Glutamatergic neuron (in vitro differentiated cells): Measurements from ENCODE around the gene REM2. TPM values are rescaled to one million over a fixed set of nuclear protein-coding genes. Genes with fewer than 3 reads are reported as not detected.
"Not testable (repeated sequence)": the region's sequence is repeated elsewhere in the genome, so short reads cannot be mapped to it uniquely, and the experiment has no call there.

ENCODE experiments used
- DNase-seq: peaks from one replicate; pipeline ENCODE4 v3.0.0; 2022
- H3K27ac Mint-ChIP-seq: one replicate; pipeline ENCODE4 v1.8.0; 2020; ENCODE audit warnings: mild to moderate bottlenecking, mixed read lengths, inconsistent platforms; ENCODE audit not compliant: unreplicated experiment
- H3K27me3 Mint-ChIP-seq: one replicate; pipeline ENCODE4 v1.8.0; 2020; ENCODE audit warnings: mild to moderate bottlenecking, moderate library complexity, mixed read lengths, inconsistent platforms; ENCODE audit not compliant: unreplicated experiment
- H3K36me3 Mint-ChIP-seq: one replicate; pipeline ENCODE4 v1.8.0; 2020; ENCODE audit warnings: mild to moderate bottlenecking, mixed read lengths, inconsistent platforms; ENCODE audit not compliant: unreplicated experiment
- H3K4me1 Mint-ChIP-seq: one replicate; pipeline ENCODE4 v1.8.0; 2020; ENCODE audit warnings: mild to moderate bottlenecking, low read depth, mixed read lengths, inconsistent platforms; ENCODE audit not compliant: unreplicated experiment
- H3K4me3 Mint-ChIP-seq: one replicate; pipeline ENCODE4 v1.8.0; 2020; ENCODE audit warnings: mild to moderate bottlenecking, mixed read lengths, inconsistent platforms; ENCODE audit not compliant: unreplicated experiment
- H3K9me3 Mint-ChIP-seq: one replicate; pipeline ENCODE4 v1.8.0; 2020; ENCODE audit warnings: mild to moderate bottlenecking, moderate library complexity, mixed read lengths, inconsistent platforms; ENCODE audit not compliant: unreplicated experiment
- CTCF ChIP-seq: fragments of 200-600 bp; sonication (generic); IDR thresholded peaks from one replicate; pipeline ENCODE4 v1.5.0; 2021; ENCODE audit not compliant: partially characterized antibody, unreplicated experiment
- total RNA-seq: library from RNA; stranded (reverse); fragmentation: NEBNext Ultra II Directional; extraction: Animal tissue kit (Norgen Biotek cat#: 25700); gene quantifications from one replicate; pipeline ENCODE4 v1.2.1, GENCODE V29; 2021; ENCODE audit not compliant: unreplicated experiment

The REM2 gene
- total RNA-seq, 1 donor from 2014 or later = 73.2 TPM

GRCh38 chr14:22906073-22906472, 23.1 kb downstream of the REM2 start:
- peaks cover 5% of the 10 kb centered on the region for H3K27me3 Mint-ChIP-seq
- no peak overlapping the region for H3K27ac Mint-ChIP-seq
- no peak overlapping the region for H3K4me3 Mint-ChIP-seq
- no peaks in the 10 kb centered on the region for H3K36me3 Mint-ChIP-seq
- H3K4me1 Mint-ChIP-seq = peaks cover 7% of the 10 kb centered on the region
- TF ChIP-seq CTCF = no peak
- no peak for DNase-seq
- H3K9me3 Mint-ChIP-seq = no peaks in the 10 kb centered on the region

GRCh38 chr14:22907429-22907828, 24.4 kb downstream of the REM2 start:
- no peak for TF ChIP-seq CTCF
- DNase-seq = no peak
- Mint-ChIP-seq H3K36me3 (no peaks in the 10 kb centered on the region), H3K9me3 (no peaks in the 10 kb centered on the region), H3K4me3 (no peak overlapping the region), H3K27ac (no peak overlapping the region), H3K4me1 (peaks cover 5% of the 10 kb centered on the region), H3K27me3 (peaks cover 5% of the 10 kb centered on the region)

- peak overlapping the region; percentile 78 for H3K27ac Mint-ChIP-seq
- H3K36me3 Mint-ChIP-seq = no peaks in the 10 kb centered on the region
- H3K4me3 Mint-ChIP-seq = no peak overlapping the region
- H3K4me1 Mint-ChIP-seq = peaks cover 5% of the 10 kb centered on the region
- peaks cover 5% of the 10 kb centered on the region for H3K27me3 Mint-ChIP-seq
- no peaks in the 10 kb centered on the region for H3K9me3 Mint-ChIP-seq
- TF ChIP-seq CTCF = no peak
- no peak for DNase-seq
Measured at GRCh38 chr14:22908601-22909000, 25.6 kb downstream of the REM2 start.

DNA sequence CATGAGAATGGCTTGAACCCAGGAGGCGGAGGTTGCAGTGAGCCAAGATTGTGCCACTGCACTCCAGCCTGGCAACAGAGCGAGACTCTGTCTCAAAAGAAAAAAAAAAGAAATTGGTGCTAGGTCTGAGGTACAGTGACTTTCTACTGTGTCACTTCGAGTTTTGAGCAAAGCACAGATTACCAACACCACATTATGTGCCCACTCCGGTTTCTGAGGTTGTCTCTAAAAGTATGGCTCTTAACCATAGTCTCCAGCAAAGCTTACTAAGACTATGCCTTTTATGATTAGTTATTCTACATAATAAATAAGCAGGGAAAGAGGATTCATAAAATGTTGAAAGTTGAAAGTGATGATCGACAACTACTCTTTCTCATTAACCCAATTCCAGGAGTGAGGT, 27.9 kb downstream of the REM2 start:
- no peak overlapping the region for H3K27ac Mint-ChIP-seq
- H3K9me3 Mint-ChIP-seq = no peaks in the 10 kb centered on the region
- no peaks in the 10 kb centered on the region for H3K36me3 Mint-ChIP-seq
- H3K4me1 Mint-ChIP-seq = peaks cover 5% of the 10 kb centered on the region
- DNase-seq = no peak
- no peak for TF ChIP-seq CTCF
- H3K27me3 Mint-ChIP-seq = peaks cover 5% of the 10 kb centered on the region
- no peak overlapping the region for H3K4me3 Mint-ChIP-seq

DNA sequence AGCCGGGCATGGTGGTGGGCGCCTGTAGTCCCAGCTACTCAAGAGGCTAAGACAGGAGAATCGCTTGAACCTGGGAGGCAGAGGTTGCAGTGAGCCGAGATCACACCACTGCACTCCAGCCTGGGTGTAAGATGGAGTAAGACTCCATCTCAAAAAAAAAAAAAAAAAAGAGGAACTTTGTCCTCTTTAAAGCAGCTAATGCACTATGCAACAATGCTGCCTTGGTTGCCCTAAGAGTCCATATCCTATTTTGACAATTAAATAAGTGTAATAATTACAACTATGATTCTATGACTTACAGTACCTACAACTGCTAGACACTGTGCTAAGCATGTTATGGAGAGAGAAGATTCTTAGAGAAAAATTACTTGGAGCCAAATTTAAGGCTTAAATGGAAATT, 31.8 kb downstream of the REM2 start:
- H3K9me3 Mint-ChIP-seq, H3K27ac Mint-ChIP-seq, H3K27me3 Mint-ChIP-seq, H3K4me1 Mint-ChIP-seq, H3K36me3 Mint-ChIP-seq, H3K4me3 Mint-ChIP-seq, DNase-seq: not testable (repeated sequence)
